H9 (cell line): ENCODE data around the gene C1orf159. TPM values are rescaled to one million over a fixed set of nuclear protein-coding genes. Genes with fewer than 3 reads are reported as not detected.

Experiments used
- DNase-seq: peaks from one replicate; pipeline ENCODE4 v3.0.0-alpha.2; 2017
- H2AFZ ChIP-seq: one replicate; pipeline ENCODE4 v1.6.1; 2013; ENCODE audit warnings: mild to moderate bottlenecking, low read length, control low read depth, moderate library complexity
- H2AK5ac ChIP-seq: 2 replicates; pipeline ENCODE4 v1.6.1; 2013; ENCODE audit warnings: low read length, control low read depth, mixed read lengths; ENCODE audit not compliant: insufficient read length
- H2BK120ac ChIP-seq: one replicate; pipeline ENCODE4 v1.6.1; 2013; ENCODE audit warnings: low read depth, mild to moderate bottlenecking, low read length, control low read depth, inconsistent platforms; ENCODE audit not compliant: poor library complexity, severe bottlenecking
- H2BK12ac ChIP-seq: 2 replicates; pipeline ENCODE4 v1.6.1; 2013; ENCODE audit warnings: low read length, control low read depth, mixed read lengths, low read depth; ENCODE audit not compliant: insufficient read length
- H2BK15ac ChIP-seq: 2 replicates; pipeline ENCODE4 v1.6.1; 2013; ENCODE audit warnings: low read depth, low read length, control low read depth
- H2BK20ac ChIP-seq: one replicate; pipeline ENCODE4 v1.6.1; 2013; ENCODE audit warnings: low read depth, mild to moderate bottlenecking, low read length, control low read depth, inconsistent platforms; ENCODE audit not compliant: poor library complexity, severe bottlenecking
- H2BK5ac ChIP-seq: 2 replicates; pipeline ENCODE4 v1.6.1; 2013; ENCODE audit warnings: low read length, control low read depth, mixed read lengths; ENCODE audit not compliant: insufficient read length
- H3K14ac ChIP-seq: 2 replicates; pipeline ENCODE4 v1.6.1; 2013; ENCODE audit warnings: low read length, control low read depth; ENCODE audit not compliant: insufficient read depth
- H3K18ac ChIP-seq: 2 replicates; pipeline ENCODE4 v1.6.1; 2013; ENCODE audit warnings: low read depth, mild to moderate bottlenecking, mixed read lengths, low read length, control low read depth; ENCODE audit not compliant: insufficient read length
- H3K23ac ChIP-seq: 2 replicates; pipeline ENCODE4 v1.6.1; 2013; ENCODE audit warnings: low read length, control low read depth, mixed read lengths, low read depth; ENCODE audit not compliant: insufficient read length
- H3K23me2 ChIP-seq: 2 replicates; pipeline ENCODE4 v1.6.1; 2013; ENCODE audit warnings: low read depth, mild to moderate bottlenecking, mixed read lengths, low read length, control low read depth; ENCODE audit not compliant: insufficient read length, poor library complexity, severe bottlenecking
- H3K27ac ChIP-seq: 2 replicates; pipeline ENCODE4 v1.5.1; 2013; ENCODE audit warnings: low read length, control low read depth, mixed read lengths, low read depth; ENCODE audit not compliant: insufficient read length
- H3K27me3 ChIP-seq: 2 replicates; pipeline ENCODE4 v1.6.1; 2013; ENCODE audit warnings: low read length, control low read depth, inconsistent platforms; ENCODE audit not compliant: insufficient read depth
- H3K4ac ChIP-seq: 2 replicates; pipeline ENCODE4 v1.6.1; 2013; ENCODE audit warnings: low read depth, mild to moderate bottlenecking, control low read depth, inconsistent platforms, low read length, moderate library complexity
- H3K4me1 ChIP-seq: 2 replicates; pipeline ENCODE4 v1.6.1; 2013; ENCODE audit warnings: low read length, control low read depth, inconsistent platforms; ENCODE audit not compliant: insufficient read depth
- H3K4me2 ChIP-seq: 2 replicates; pipeline ENCODE4 v1.6.1; 2013; ENCODE audit warnings: low read length, control low read depth, mixed read lengths; ENCODE audit not compliant: insufficient read length, insufficient read depth
- H3K56ac ChIP-seq: 2 replicates; pipeline ENCODE4 v1.6.1; 2013; ENCODE audit warnings: low read depth, mild to moderate bottlenecking, mixed read lengths, low read length, control low read depth; ENCODE audit not compliant: insufficient read length
- H3K79me1 ChIP-seq: 2 replicates; pipeline ENCODE4 v1.6.1; 2013; ENCODE audit warnings: low read depth, mild to moderate bottlenecking, moderate library complexity, low read length, control low read depth, inconsistent platforms; ENCODE audit not compliant: insufficient read depth, poor library complexity, severe bottlenecking
- H3K79me2 ChIP-seq: 2 replicates; pipeline ENCODE4 v1.6.1; 2013; ENCODE audit warnings: low read length, control low read depth, inconsistent platforms; ENCODE audit not compliant: insufficient read depth
- H3K9ac ChIP-seq: 2 replicates; pipeline ENCODE4 v1.6.1; 2013; ENCODE audit warnings: low read length, control low read depth, mixed read lengths; ENCODE audit not compliant: insufficient read length; ENCODE audit errors: extremely low read depth
- H3K9me3 ChIP-seq: one replicate; pipeline ENCODE4 v1.6.1; 2013; ENCODE audit warnings: low read depth, low read length, inconsistent platforms; ENCODE audit not compliant: control insufficient read depth
- H3T11ph ChIP-seq: one replicate; pipeline ENCODE4 v1.6.1; 2013; ENCODE audit warnings: mild to moderate bottlenecking, low read length, control low read depth, inconsistent platforms
- H4K20me1 ChIP-seq: one replicate; pipeline ENCODE4 v1.6.1; 2013; ENCODE audit not compliant: control insufficient read depth, insufficient read length, insufficient read depth
- H4K5ac ChIP-seq: 2 replicates; pipeline ENCODE4 v1.6.1; 2013; ENCODE audit warnings: low read depth, mild to moderate bottlenecking, mixed read lengths, low read length, control low read depth; ENCODE audit not compliant: insufficient read length
- H4K8ac ChIP-seq: replicated peaks from 2 replicates; pipeline ENCODE4 v1.6.1; 2013; ENCODE audit warnings: low read length, control low read depth, mixed read lengths, low read depth; ENCODE audit not compliant: insufficient read length
- H4K91ac ChIP-seq: 2 replicates; pipeline ENCODE4 v1.6.1; 2013; ENCODE audit warnings: low read depth, mild to moderate bottlenecking, moderate library complexity, mixed read lengths, low read length, control low read depth; ENCODE audit not compliant: insufficient read length
- H3K27ac Mint-ChIP-seq, 3 experiments: 2 replicates in 2 of 3; 3 replicates in 1 of 3; pipeline ENCODE4 v1.8.0; 2020 to 2021; ENCODE audit warnings: mixed read lengths in 3 of 3, mild to moderate bottlenecking in 1 of 3, moderate library complexity in 1 of 3
- H3K27me3 Mint-ChIP-seq: 2 replicates; pipeline ENCODE4 v1.8.0; 2021; ENCODE audit warnings: low read depth, mild to moderate bottlenecking, moderate library complexity, mixed read lengths
- H3K36me3 Mint-ChIP-seq, 3 experiments: 2 replicates in 2 of 3; 3 replicates in 1 of 3; pipeline ENCODE4 v1.8.0; 2020 to 2021; ENCODE audit warnings: low read depth in 3 of 3, mixed read lengths in 3 of 3; ENCODE audit not compliant: insufficient read depth in 1 of 3
- H3K4me1 Mint-ChIP-seq, 2 experiments: 2 replicates each; pipeline ENCODE4 v1.8.0; 2020; ENCODE audit warnings: mixed read lengths in 2 of 2
- H3K4me3 Mint-ChIP-seq, 2 experiments: 2 replicates in 1 of 2; 3 replicates in 1 of 2; pipeline ENCODE4 v1.8.0; 2020 to 2021; ENCODE audit warnings: mild to moderate bottlenecking in 2 of 2, mixed read lengths in 2 of 2, moderate library complexity in 1 of 2
- H3K9me3 Mint-ChIP-seq, 2 experiments: 2 replicates in 1 of 2; 3 replicates in 1 of 2; pipeline ENCODE4 v1.8.0; 2020; ENCODE audit warnings: mild to moderate bottlenecking in 2 of 2, mixed read lengths in 2 of 2, moderate library complexity in 1 of 2
- CTCF ChIP-seq: fragments of 200-600 bp; sonication (generic); conservative IDR thresholded peaks from 3 replicates; pipeline ENCODE4 v1.8.0; 2021; ENCODE audit warnings: antibody characterized with exemption, mild to moderate bottlenecking
- WGBS: extraction: QIAGEN DNeasy Blood & Tissue Kit; methylation state at CpG from one replicate; pipeline ENCODE4 v1.1.7; 2013; ENCODE audit warnings: missing lambda C conversion rate, low lambda C conversion rate, mixed read lengths; ENCODE audit not compliant: insufficient read length; ENCODE audit errors: extremely low coverage; 5-methylcytosine and 5-hydroxymethylcytosine counted together
- total RNA-seq: library from RNA; stranded (reverse); gene quantifications from 2 replicates; pipeline ENCODE4 v1.2.1, GENCODE V29; 2021

C1orf159 gene
- total RNA-seq, 1 experiment from 2014 or later, result 12.3 TPM

DNA sequence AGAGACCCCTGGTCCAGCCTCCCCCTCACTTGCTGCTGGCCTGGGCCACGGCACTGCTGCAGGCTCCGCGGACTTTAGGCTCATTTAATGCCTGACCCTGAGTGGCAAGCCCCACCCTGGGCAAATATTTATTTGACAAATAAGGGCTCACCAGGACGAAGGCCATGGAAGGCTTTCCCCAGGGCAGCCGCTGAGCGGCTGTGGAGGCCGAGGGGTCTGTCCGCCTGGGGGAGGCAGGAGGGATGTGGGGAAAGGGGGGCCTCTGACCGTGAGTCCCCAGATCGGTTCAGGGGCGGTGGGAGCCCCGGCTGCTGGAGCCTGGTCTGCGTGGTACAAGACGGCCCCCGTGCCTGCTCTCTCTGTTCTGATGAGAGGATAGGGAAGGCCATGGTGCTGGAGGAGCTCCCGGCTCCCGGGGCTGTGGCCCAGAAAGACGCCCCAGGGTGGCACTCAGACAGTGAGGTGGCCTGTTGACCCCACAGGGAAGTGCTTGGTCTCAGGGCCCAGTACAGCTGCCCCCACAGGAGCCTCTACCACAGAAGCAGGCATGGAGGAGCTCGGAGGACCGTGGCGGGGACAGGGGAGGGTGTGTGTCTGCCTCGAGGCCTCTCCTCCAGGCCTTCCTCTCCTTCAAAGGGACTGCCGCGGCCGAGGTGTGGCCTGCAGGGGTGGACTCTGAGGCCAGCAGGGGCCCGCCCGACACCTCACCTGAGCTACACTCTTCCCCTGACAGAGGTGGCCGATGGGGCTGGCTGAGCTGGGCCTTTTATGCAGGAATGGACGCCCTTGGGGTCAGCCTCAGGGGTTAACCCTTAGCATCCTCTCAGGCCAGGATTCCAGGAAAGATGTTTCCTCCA is 9.1 kb upstream of the C1orf159 start:
- H3K9me3 Mint-ChIP-seq, result peaks cover 8 to 9% of the 10 kb centered on the region in 2 experiments; a peak in 4 of 5 replicates
- peaks cover 0 to 7% (median 0%) of the 10 kb centered on the region in 3 experiments; a peak in 2 of 7 replicates for H3K36me3 Mint-ChIP-seq
- Histone ChIP-seq H4K20me1 (no peaks in the 10 kb centered on the region), H2BK12ac (no peak overlapping the region), H3K9me3 (no peaks in the 10 kb centered on the region), H3K4me2 (no peak overlapping the region), H3K79me1 (no peaks in the 10 kb centered on the region), H3K14ac (no peak overlapping the region), H2BK5ac (no peak overlapping the region), H4K8ac (no peak overlapping the region), H2BK120ac (no peak overlapping the region), H3K27ac (no peak overlapping the region), H2AK5ac (no peak overlapping the region), H3K18ac (no peak overlapping the region), H2AFZ (no peak overlapping the region), H2BK20ac (no peak overlapping the region), H3K56ac (no peak overlapping the region), H2BK15ac (no peak overlapping the region), H3T11ph (no peak overlapping the region), H3K4ac (no peak overlapping the region), H3K79me2 (no peaks in the 10 kb centered on the region), H3K4me1 (no peaks in the 10 kb centered on the region), H3K23ac (no peak overlapping the region), H3K23me2 (no peaks in the 10 kb centered on the region), H4K5ac (no peak overlapping the region), H3K9ac (no peak overlapping the region), H3K27me3 (no peaks in the 10 kb centered on the region), H4K91ac (no peak overlapping the region)
- H3K4me3 Mint-ChIP-seq, result no peak overlapping the region
- no CpG with 5 or more reads among the region's 29 CpGs for WGBS
- peaks cover 21% of the 10 kb centered on the region for H3K27me3 Mint-ChIP-seq
- TF ChIP-seq CTCF, result no peak
- H3K27ac Mint-ChIP-seq, result no peak overlapping the region; a peak in 1 of 7 replicates
- no peak for DNase-seq
- H3K4me1 Mint-ChIP-seq, result peaks cover 0 to 2% of the 10 kb centered on the region in 2 experiments; a peak in 2 of 4 replicates
